Muscle layer of colon (tissue), 2 donors: ENCODE measurements around the gene TAF4.

Source experiments
- H3K27ac ChIP-seq: one replicate; pipeline ENCODE4 v1.7.0; 2013; ENCODE audit warnings: low read depth, mild to moderate bottlenecking, low read length, moderate library complexity
- H3K27me3 ChIP-seq, 2 donors: one replicate each; pipeline ENCODE4 v1.7.0; 2013; ENCODE audit warnings: low read length in 2 of 2, mild to moderate bottlenecking in 2 of 2; ENCODE audit not compliant: insufficient read depth in 2 of 2, control insufficient read depth in 1 of 2
- H3K36me3 ChIP-seq: one replicate; pipeline ENCODE4 v1.7.0; 2013; ENCODE audit warnings: mild to moderate bottlenecking, low read length; ENCODE audit not compliant: insufficient read depth
- H3K4me1 ChIP-seq: one replicate; pipeline ENCODE4 v1.7.0; 2013; ENCODE audit warnings: mild to moderate bottlenecking, low read length; ENCODE audit not compliant: insufficient read depth
- H3K4me3 ChIP-seq, 2 donors: one replicate each; pipeline ENCODE4 v1.7.0; 2013; ENCODE audit warnings: low read length in 2 of 2, low read depth in 1 of 2, mild to moderate bottlenecking in 1 of 2, moderate library complexity in 1 of 2
- H3K9ac ChIP-seq: one replicate; pipeline ENCODE4 v1.7.0; 2013; ENCODE audit warnings: low read length
- H3K9me3 ChIP-seq: one replicate; pipeline ENCODE4 v1.7.0; 2013; ENCODE audit warnings: mild to moderate bottlenecking, low read length
- donor health status: abdominal sarcoma.
- donor health status: Adenocarcinoma of cecum.

The TAF4 gene

GRCh38 chr20:61968036-61968810 lies 97.5 kb downstream of the TAF4 start:
- Histone ChIP-seq H3K27ac (no peak overlapping the region), H3K9me3 (no peaks in the 10 kb centered on the region), H3K27me3 (peaks cover 0 to 23% of the 10 kb centered on the region in 2 donors), H3K4me1 (no peaks in the 10 kb centered on the region), H3K4me3 (no peak overlapping the region), H3K9ac (no peak overlapping the region), H3K36me3 (peaks cover 12% of the 10 kb centered on the region)

GRCh38 chr20:61967300-61967699 lies 98.4 kb downstream of the TAF4 start:
- peaks cover 0 to 23% of the 10 kb centered on the region in 2 donors for H3K27me3 ChIP-seq
- H3K9ac ChIP-seq = no peak overlapping the region
- peaks cover 3% of the 10 kb centered on the region for H3K36me3 ChIP-seq
- no peak overlapping the region for H3K4me3 ChIP-seq
- H3K9me3 ChIP-seq = no peaks in the 10 kb centered on the region
- H3K27ac ChIP-seq = no peak overlapping the region
- no peaks in the 10 kb centered on the region for H3K4me1 ChIP-seq

DNA sequence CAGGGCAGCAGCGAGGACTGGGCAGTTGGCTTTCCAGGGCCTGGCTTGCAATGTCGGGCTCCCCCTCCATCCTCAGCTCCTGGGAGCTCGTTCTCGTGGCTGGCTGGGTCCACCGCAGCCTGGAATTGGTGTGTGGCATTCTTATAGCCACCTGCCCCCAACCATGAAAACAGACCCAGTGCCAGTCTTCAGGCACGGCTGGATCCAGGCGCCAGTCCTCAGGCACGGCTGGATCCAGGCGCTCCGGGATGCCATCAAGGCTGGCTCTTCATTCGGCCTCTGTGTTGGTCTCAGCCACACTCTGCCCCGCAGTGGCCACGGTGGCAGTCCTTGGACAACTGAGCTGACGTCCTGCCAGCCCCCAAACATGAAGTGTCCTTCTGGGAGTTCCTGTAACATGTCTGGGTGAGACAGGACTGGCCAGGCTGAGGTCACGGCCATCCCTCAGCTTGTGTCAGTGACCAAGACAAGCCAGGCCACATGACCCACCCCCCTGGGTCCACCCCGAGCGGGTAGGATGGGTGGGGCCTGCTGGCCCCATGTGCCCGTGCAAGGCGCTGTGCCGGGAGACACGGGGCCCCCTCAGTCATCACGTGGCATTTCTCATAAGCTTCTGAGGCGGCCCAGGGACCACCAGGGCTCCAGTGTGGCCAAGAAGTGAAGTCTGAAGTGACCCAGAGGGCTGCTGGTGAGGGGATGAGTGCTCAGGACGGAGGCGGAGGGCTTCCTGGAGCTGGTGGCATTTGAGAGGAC lies 99.0 kb downstream of the TAF4 start:
- Histone ChIP-seq H3K9me3 (no peaks in the 10 kb centered on the region), H3K9ac (no peak overlapping the region), H3K4me3 (no peak overlapping the region), H3K4me1 (no peaks in the 10 kb centered on the region), H3K27me3 (peaks cover 0 to 23% of the 10 kb centered on the region in 2 donors), H3K36me3 (no peaks in the 10 kb centered on the region), H3K27ac (no peak overlapping the region)

- H3K4me3 ChIP-seq = no peak overlapping the region
- H3K9ac ChIP-seq = no peak overlapping the region
- no peaks in the 10 kb centered on the region for H3K9me3 ChIP-seq
- no peaks in the 10 kb centered on the region for H3K36me3 ChIP-seq
- H3K4me1 ChIP-seq = no peaks in the 10 kb centered on the region
- peaks cover 0 to 23% of the 10 kb centered on the region in 2 donors for H3K27me3 ChIP-seq
- no peak overlapping the region for H3K27ac ChIP-seq
These were observed 99.8 kb downstream of the TAF4 start for GRCh38 chr20:61965606-61966491.

DNA sequence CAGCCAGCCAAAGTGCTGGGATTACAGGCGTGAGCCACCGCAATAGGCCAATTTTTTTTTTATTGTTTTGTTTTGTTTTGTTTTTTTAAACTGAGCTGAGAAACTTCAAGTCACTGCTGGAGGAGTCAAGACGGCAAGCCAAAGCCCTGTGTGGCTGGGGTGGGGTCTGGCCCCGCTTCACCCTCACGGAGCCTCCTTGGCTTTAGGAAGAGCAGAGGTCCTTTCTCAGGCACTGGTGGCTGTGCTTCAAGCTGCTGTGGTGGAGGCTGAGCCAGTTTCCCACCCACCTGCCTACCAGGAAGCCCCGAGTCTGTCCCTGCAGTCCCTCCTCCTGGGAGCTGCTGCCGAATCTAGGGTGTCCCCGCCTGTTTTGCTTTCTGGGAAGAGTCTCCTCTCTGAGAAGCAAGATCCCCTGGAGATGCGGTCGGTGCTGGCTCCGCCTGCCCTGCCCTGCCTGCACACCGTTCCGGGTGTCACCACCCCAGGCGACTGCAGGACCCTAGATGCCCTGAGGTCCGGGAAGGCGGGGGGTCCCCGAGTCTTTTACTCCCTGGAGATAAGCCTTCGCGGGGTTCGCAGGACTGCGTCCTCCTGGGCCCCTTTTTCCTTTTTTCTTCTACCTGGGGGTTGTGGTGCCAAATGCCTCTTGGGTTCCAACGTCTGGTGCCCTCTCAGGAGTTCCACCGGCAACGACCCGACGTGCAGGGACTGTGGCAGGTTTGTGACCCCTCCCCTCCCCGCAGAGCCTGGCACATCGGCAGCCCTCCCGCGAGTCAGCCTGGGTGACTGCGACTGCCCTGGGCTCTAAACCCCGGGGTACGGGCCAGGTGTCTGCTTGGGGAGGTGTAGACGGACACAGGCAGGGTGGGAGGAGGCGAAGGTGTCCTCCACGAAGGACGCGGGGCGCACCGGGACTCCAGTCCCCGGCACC lies 100.7 kb downstream of the TAF4 start:
- no peaks in the 10 kb centered on the region for H3K36me3 ChIP-seq
- no peak overlapping the region for H3K9ac ChIP-seq
- no peaks in the 10 kb centered on the region for H3K4me1 ChIP-seq
- H3K4me3 ChIP-seq = no peak overlapping the region
- peaks cover 0 to 23% of the 10 kb centered on the region in 2 donors for H3K27me3 ChIP-seq
- no peak overlapping the region for H3K27ac ChIP-seq
- H3K9me3 ChIP-seq = no peaks in the 10 kb centered on the region

GRCh38 chr20:61963885-61964674 lies 101.6 kb downstream of the TAF4 start:
- Histone ChIP-seq H3K9ac (no peak overlapping the region), H3K4me1 (no peaks in the 10 kb centered on the region), H3K9me3 (no peaks in the 10 kb centered on the region), H3K27me3 (peaks cover 0 to 23% of the 10 kb centered on the region in 2 donors), H3K4me3 (no peak overlapping the region), H3K36me3 (no peaks in the 10 kb centered on the region), H3K27ac (no peak overlapping the region)

DNA sequence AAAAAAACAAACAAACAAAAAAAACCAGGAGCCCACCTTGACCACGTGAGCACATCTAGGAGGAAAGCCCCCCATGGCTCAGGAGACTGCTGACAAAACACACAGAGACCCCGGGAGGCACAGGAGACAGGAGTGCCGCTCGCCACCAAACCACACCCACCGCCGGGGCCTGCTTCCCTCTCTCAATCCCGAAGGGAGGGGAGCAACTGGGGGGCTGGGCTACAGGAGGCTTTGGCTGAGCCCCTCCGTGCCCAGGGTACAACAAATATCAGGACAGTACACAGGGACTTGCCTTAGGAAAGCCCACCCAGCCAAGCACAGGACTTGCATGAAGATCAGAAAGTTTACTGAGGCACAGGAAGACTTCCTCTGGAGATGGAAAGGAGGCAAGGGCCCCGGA lies 102.5 kb downstream of the TAF4 start:
- Histone ChIP-seq H3K36me3 (no peaks in the 10 kb centered on the region), H3K9me3 (no peaks in the 10 kb centered on the region), H3K27ac (no peak overlapping the region), H3K27me3 (peaks cover 0 to 23% of the 10 kb centered on the region in 2 donors), H3K9ac (no peak overlapping the region), H3K4me1 (no peaks in the 10 kb centered on the region), H3K4me3 (no peak overlapping the region)

DNA sequence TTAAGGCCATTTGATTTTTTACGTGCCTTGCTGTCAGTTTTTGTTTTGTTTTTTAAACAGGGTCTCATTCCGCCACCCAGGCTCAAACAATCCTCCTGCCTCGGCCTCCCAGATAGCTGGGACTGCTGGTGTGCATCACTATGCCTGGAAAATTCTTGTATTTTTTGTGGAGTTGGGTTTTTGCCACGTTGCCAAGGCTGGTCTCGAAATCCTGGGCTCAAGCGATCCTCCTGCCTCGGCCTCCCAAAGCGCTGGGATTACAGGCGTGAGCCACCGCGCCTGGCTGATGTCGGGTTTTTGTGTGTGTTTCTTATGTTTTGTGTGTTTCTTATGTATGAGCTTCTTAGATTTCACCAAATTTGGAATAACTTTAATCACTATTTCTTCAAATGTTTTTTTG lies 104.8 kb downstream of the TAF4 start:
- Histone ChIP-seq H3K4me3 (no peak overlapping the region), H3K27ac (no peak overlapping the region), H3K27me3 (peaks cover 0 to 11% of the 10 kb centered on the region in 2 donors), H3K4me1 (no peaks in the 10 kb centered on the region), H3K36me3 (no peaks in the 10 kb centered on the region), H3K9me3 (no peaks in the 10 kb centered on the region), H3K9ac (no peak overlapping the region)

DNA sequence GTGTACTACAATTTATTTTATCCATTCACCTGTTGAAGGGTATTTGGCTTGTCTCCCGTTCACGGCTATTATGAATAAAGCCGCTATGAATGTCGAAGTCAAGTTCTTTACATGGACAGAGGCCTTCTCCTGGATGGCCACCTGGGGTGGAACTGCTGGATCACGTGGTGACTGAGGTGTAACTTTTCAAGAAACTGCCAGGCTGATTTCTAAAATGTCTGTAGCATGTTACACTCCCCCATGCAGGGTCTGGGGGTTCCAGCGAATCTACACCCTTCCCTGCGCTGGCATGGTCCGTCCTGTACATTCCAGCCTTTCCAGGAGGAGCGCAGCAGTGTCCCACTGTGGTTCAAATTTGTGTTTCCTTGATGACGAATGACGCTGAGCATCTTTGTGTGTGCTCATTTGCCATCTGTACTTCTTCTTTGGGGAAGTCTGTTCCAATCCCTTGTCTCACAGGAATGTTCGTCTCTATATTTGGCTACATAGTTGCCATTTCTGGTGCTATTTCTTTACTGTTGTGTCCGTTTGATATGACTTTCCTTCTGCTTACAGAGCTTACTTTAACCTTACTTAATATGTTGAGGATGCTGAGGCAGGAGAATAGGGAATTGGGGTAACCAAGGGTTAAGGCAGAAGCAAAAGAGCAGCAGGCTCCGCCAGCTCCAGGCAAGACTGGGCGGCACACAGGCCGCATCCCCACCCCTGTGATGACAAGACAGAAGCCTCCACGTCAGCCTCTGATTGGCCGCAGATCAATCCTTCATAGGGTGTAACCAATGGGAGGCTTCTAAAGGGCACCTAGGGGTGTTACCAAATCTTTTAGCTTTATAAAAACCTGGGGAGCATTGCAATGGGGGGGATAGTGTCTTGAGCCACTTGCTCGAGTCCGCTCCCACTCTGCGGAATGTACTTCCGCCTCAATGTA lies 106.6 kb downstream of the TAF4 start:
- Histone ChIP-seq H3K27ac (no peak overlapping the region), H3K4me3 (no peak overlapping the region), H3K36me3 (no peaks in the 10 kb centered on the region), H3K27me3 (no peaks in the 10 kb centered on the region), H3K9ac (no peak overlapping the region), H3K9me3 (no peaks in the 10 kb centered on the region), H3K4me1 (no peaks in the 10 kb centered on the region)
